SK-N-MC (cell line): ENCODE results near the gene ESYT2.
"Not testable (repeated sequence)": the region's sequence is repeated elsewhere in the genome, so short reads cannot be mapped to it uniquely, and the experiment has no call there.

Source experiments
- DNase-seq: peaks from one replicate; pipeline ENCODE4 v3.0.0-alpha.2; 2011; ENCODE audit warnings: low read depth, low spot score
- H3K27ac ChIP-seq: fragments of 200-600 bp; sonication (generic); 2 replicates; pipeline ENCODE4 v1.5.1; 2016; ENCODE audit warnings: mixed run types
- H3K36me3 ChIP-seq: fragments of 200-600 bp; sonication (generic); 2 replicates; pipeline ENCODE4 v1.6.1; 2017; ENCODE audit warnings: antibody characterized with exemption, low read length, mixed read lengths; ENCODE audit not compliant: insufficient read depth
- H3K4me3 ChIP-seq: fragments of 200-600 bp; sonication (generic); 2 replicates; pipeline ENCODE4 v1.5.1; 2016
- H3K9ac ChIP-seq: fragments of 200-600 bp; sonication (generic); 2 replicates; pipeline ENCODE4 v1.8.0; 2017; ENCODE audit warnings: mixed run types, mixed read lengths; ENCODE audit not compliant: insufficient read length
- H3K9me3 ChIP-seq: fragments of 200-600 bp; sonication (generic); 2 replicates; pipeline ENCODE4 v1.6.1; 2017; ENCODE audit warnings: low read depth, mild to moderate bottlenecking, antibody characterized with exemption, low read length, moderate library complexity, mixed read lengths
- EZH2 ChIP-seq: fragments of 200-600 bp; sonication (generic); IDR thresholded peaks from one replicate; pipeline ENCODE4 v1.6.1; 2017; ENCODE audit warnings: antibody characterized with exemption
- FOXP2 ChIP-seq: optimal IDR thresholded peaks from 2 replicates; pipeline ENCODE3; 2011; ENCODE audit warnings: mild to moderate bottlenecking, moderate library complexity; ENCODE audit not compliant: insufficient read depth; ENCODE audit errors: extremely low read length, control extremely low read depth
- POLR2AphosphoS5 ChIP-seq: IDR thresholded peaks from 2 replicates; pipeline ENCODE4 v1.6.1; 2012; ENCODE audit warnings: mild to moderate bottlenecking, low read depth, low read length, borderline replicate concordance

The ESYT2 gene

GRCh38 chr7:158702944-158703343 lies 126.4 kb downstream of the ESYT2 start:
- Histone ChIP-seq H3K4me3 (peak overlapping the region; percentile 90), H3K9me3 (no peaks in the 10 kb centered on the region), H3K9ac (peak overlapping the region; percentile 98), H3K36me3 (peaks cover 50% of the 10 kb centered on the region), H3K27ac (no peak overlapping the region)
- DNase-seq = no peak
- TF ChIP-seq EZH2 = no peak
- no peak for TF ChIP-seq POLR2AphosphoS5
- TF ChIP-seq FOXP2 = no peak

- no peaks in the 10 kb centered on the region for H3K9me3 ChIP-seq
- H3K27ac ChIP-seq = no peak overlapping the region
- no peak for DNase-seq
- H3K4me3 ChIP-seq = peak overlapping the region; percentile 90
- H3K36me3 ChIP-seq = peaks cover 57% of the 10 kb centered on the region
- no peak overlapping the region for H3K9ac ChIP-seq
- no peak for TF ChIP-seq EZH2
- no peak for TF ChIP-seq POLR2AphosphoS5
- no peak for TF ChIP-seq FOXP2
These were observed 127.1 kb downstream of the ESYT2 start for GRCh38 chr7:158702196-158702595.

DNA sequence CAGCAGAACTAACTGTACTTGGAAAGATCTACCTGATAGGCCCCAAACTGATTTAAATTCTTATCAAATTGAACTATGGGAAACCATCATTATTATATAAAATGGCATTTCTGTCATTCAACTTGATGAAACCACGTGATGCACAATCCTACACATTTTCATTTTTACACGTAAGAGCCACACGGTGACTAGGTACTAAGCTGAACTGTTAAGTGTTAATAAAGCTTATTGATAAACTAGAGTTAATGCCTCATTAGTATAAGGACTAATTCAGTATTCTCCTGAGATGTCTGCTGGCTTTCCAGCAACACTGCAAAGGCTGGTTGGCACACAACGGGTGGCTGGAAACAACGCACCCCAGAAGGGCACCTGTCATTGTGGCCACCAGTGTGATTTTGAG lies 129.3 kb downstream of the ESYT2 start:
- H3K36me3 ChIP-seq = peaks cover 78% of the 10 kb centered on the region

GRCh38 chr7:158699341-158699740 lies 130.0 kb downstream of the ESYT2 start:
- H3K9ac ChIP-seq = no peak overlapping the region
- H3K27ac ChIP-seq = no peak overlapping the region
- H3K4me3 ChIP-seq = no peak overlapping the region
- TF ChIP-seq FOXP2 (no peak), EZH2 (no peak)
- H3K9me3 ChIP-seq = no peaks in the 10 kb centered on the region
- no peak for DNase-seq
- H3K36me3 ChIP-seq = peaks cover 82% of the 10 kb centered on the region

More for the DNA sequence above, 129.3 kb downstream of the ESYT2 start:
- Histone ChIP-seq H3K9ac (no peak overlapping the region), H3K9me3 (no peaks in the 10 kb centered on the region), H3K27ac (no peak overlapping the region), H3K4me3 (no peak overlapping the region)
- TF ChIP-seq FOXP2 (no peak), POLR2AphosphoS5 (no peak), EZH2 (no peak)
- DNase-seq = no peak

GRCh38 chr7:158698657-158699195 lies 130.6 kb downstream of the ESYT2 start:
- TF ChIP-seq EZH2 = no peak
- no peak for TF ChIP-seq FOXP2
- no peak for TF ChIP-seq POLR2AphosphoS5
- no peak for DNase-seq
- no peak overlapping the region for H3K4me3 ChIP-seq
- peaks cover 85% of the 10 kb centered on the region for H3K36me3 ChIP-seq
- H3K9ac ChIP-seq = no peak overlapping the region
- no peaks in the 10 kb centered on the region for H3K9me3 ChIP-seq
- H3K27ac ChIP-seq = no peak overlapping the region

- not testable (repeated sequence) for DNase-seq, H3K9ac ChIP-seq, H3K27ac ChIP-seq, H3K9me3 ChIP-seq, H3K4me3 ChIP-seq
- H3K36me3 ChIP-seq = peaks cover 87% of the 10 kb centered on the region
These were observed 131.7 kb downstream of the ESYT2 start for GRCh38 chr7:158697597-158697996.

- peaks cover 80% of the 10 kb centered on the region for H3K36me3 ChIP-seq
- H3K27ac ChIP-seq = no peak overlapping the region
- no peak for TF ChIP-seq POLR2AphosphoS5
- no peak for TF ChIP-seq EZH2
- TF ChIP-seq FOXP2 = no peak
- H3K9me3 ChIP-seq = no peaks in the 10 kb centered on the region
- no peak for DNase-seq
- H3K4me3 ChIP-seq = no peak overlapping the region
- no peak overlapping the region for H3K9ac ChIP-seq
These were observed 133.4 kb downstream of the ESYT2 start for GRCh38 chr7:158695726-158696452.

DNA sequence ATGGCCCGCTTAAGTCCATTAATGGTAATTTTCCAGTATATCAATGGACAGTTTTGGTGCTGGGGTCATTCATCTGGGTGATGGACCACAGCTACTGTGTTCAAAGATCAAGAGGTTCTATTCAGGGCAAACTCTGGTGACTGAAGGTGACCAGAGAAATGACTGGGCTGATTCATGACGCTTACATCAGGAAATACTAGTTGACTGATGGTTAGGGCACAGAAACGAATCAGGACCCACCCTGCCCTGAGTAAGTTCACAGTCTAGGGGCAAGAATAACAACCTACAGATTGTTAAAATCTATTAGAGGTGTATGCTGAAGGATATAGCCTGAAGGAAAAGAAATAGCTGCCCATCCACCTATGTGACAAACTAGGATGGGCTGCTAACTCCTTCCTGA lies 134.3 kb downstream of the ESYT2 start:
- no peak overlapping the region for H3K9ac ChIP-seq
- no peak overlapping the region for H3K27ac ChIP-seq
- no peaks in the 10 kb centered on the region for H3K9me3 ChIP-seq
- no peak for DNase-seq
- H3K36me3 ChIP-seq = peaks cover 79% of the 10 kb centered on the region
- TF ChIP-seq FOXP2 (no peak), POLR2AphosphoS5 (no peak), EZH2 (no peak)
- H3K4me3 ChIP-seq = no peak overlapping the region

DNA sequence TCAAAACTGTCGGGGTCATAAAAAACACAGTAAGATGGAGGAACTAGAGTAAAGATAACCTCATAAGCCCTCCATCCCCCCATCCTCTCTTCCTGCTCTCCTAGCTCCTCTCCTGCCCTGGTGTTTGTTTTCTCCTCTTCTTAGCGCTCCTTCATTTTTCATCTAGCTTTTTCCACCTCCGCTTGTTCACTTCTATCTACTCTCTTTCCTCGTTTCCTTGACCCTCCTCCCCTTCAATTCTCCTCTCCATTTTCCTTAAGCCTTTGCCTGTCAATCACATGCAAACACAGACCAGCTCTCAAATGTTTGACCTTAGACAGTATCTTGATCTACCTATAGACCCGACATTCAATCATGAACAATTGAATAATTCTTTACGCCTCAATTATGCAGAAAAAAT lies 134.7 kb downstream of the ESYT2 start:
- no peak for DNase-seq
- H3K27ac ChIP-seq = no peak overlapping the region
- no peak overlapping the region for H3K4me3 ChIP-seq
- no peak for TF ChIP-seq EZH2
- no peak for TF ChIP-seq POLR2AphosphoS5
- TF ChIP-seq FOXP2 = no peak
- no peak overlapping the region for H3K9ac ChIP-seq
- H3K36me3 ChIP-seq = peaks cover 79% of the 10 kb centered on the region
- no peaks in the 10 kb centered on the region for H3K9me3 ChIP-seq
